Gastroesophageal sphincter (tissue), 4 donors: ENCODE results near the gene CYBA. TPM values are rescaled to one million over a fixed set of nuclear protein-coding genes. Genes with fewer than 3 reads are reported as not detected.

Experiments used
- ATAC-seq: fragments of 150-250 bp; one replicate; pipeline ENCODE4 v1.9.1; 2016; ENCODE audit warnings: mild to moderate bottlenecking, moderate library complexity
- H3K27ac ChIP-seq, 4 donors: fragments of 200-600 bp; sonication (generic) in 3 of 4; 1 replicate in 3 of 4; 2 replicates in 1 of 4; pipeline ENCODE4 v1.5.1; 2016 to 2019
- H3K27me3 ChIP-seq: fragments of 200-600 bp; sonication (generic); one replicate; pipeline ENCODE4 v1.5.1; 2019
- H3K36me3 ChIP-seq, 2 donors: fragments of 200-600 bp; sonication (generic); one replicate each; pipeline ENCODE4 v1.5.1; 2019; ENCODE audit warnings: control low read depth in 1 of 2
- H3K4me1 ChIP-seq, 3 donors: fragments of 200-600 bp; sonication (generic); 1 replicate in 2 of 3; 2 replicates in 1 of 3; pipeline ENCODE4 v1.5.1; 2016 to 2019; ENCODE audit warnings: control low read depth in 2 of 3
- H3K4me3 ChIP-seq, 2 donors: fragments of 200-600 bp; sonication (generic); one replicate each; pipeline ENCODE4 v1.5.1; 2019; ENCODE audit warnings: mild to moderate bottlenecking in 1 of 2, moderate library complexity in 1 of 2
- H3K9me3 ChIP-seq, 3 donors: fragments of 200-600 bp; sonication (generic); one replicate each; pipeline ENCODE4 v1.5.1; 2017 to 2019; ENCODE audit warnings: control low read depth in 2 of 3
- EP300 ChIP-seq: sonication (generic); formaldehyde crosslinking; IDR thresholded peaks from one replicate; pipeline ENCODE4 v1.6.1; 2017; ENCODE audit warnings: antibody characterized with exemption, mild to moderate bottlenecking
- POLR2A ChIP-seq, 2 donors: fragments of 450-650 bp; IDR thresholded peaks; one replicate each; pipeline ENCODE4 v1.6.1; 2017; ENCODE audit warnings: antibody characterized with exemption in 2 of 2, mild to moderate bottlenecking in 2 of 2, moderate library complexity in 1 of 2
- POLR2AphosphoS5 ChIP-seq: sonication (generic); formaldehyde crosslinking; IDR thresholded peaks from one replicate; pipeline ENCODE4 v1.6.1; 2017; ENCODE audit warnings: antibody characterized with exemption
- WGBS, 2 donors: methylation state at CpG; one replicate each; pipeline ENCODE4 v1.1.5; 2018; ENCODE audit warnings: low coverage in 1 of 2; 5-methylcytosine and 5-hydroxymethylcytosine counted together
- total RNA-seq, 4 donors: library from RNA; depleted of rRNA; stranded (reverse); fragments of >200 nt; gene quantifications; one replicate each; pipeline ENCODE4 v1.1.0, GENCODE V29; 2016
- TF ChIP-seq, protein P1 (sequence below), 4 experiments: fragments of 200-600 bp in 2 of 4; fragments of 450-650 bp in 2 of 4; sonication (generic) in 1 of 4; IDR thresholded peaks; one replicate each; pipeline ENCODE4 v1.5.1; 2017 to 2019; ENCODE audit warnings: antibody characterized with exemption in 4 of 4, mild to moderate bottlenecking in 2 of 4, moderate library complexity in 2 of 4

CYBA gene
- total RNA-seq, 4 donors from 2014 or later: 19.9 to 135 (median 79.1) TPM

DNA sequence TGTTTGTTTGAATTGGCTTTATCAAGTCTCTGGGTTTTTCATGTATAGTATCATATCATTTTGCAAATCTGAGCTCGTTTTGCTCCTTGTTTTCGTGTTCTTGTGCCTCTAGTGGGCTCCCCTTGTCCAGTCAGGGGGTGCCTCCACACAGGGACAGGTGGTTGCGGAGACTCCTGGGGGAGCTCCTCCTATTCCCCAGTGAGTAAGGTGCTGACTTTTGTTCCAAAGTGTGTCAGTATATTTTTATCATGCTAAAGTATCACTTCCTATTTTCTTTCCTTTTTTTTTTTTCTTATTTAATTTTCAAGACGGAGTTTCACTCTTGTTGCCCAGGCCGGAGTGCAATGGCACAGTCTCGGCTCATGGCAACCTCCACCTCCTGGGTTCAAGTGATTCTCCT, 42.8 kb downstream of the CYBA start:
- H3K27me3 ChIP-seq: no peaks in the 10 kb centered on the region
- H3K4me3 ChIP-seq: no peak overlapping the region
- no peak overlapping the region for H3K27ac ChIP-seq
- no peak for ATAC-seq
- H3K36me3 ChIP-seq: peaks cover 0 to 99% of the 10 kb centered on the region in 2 donors
- H3K4me1 ChIP-seq: no peaks in the 10 kb centered on the region
- WGBS, 2 donors: 60 to 83% methylated on average over 3 to 6 of the region's 6 CpGs
- no peak for TF ChIP-seq EP300
- TF ChIP-seq, protein P1, sequence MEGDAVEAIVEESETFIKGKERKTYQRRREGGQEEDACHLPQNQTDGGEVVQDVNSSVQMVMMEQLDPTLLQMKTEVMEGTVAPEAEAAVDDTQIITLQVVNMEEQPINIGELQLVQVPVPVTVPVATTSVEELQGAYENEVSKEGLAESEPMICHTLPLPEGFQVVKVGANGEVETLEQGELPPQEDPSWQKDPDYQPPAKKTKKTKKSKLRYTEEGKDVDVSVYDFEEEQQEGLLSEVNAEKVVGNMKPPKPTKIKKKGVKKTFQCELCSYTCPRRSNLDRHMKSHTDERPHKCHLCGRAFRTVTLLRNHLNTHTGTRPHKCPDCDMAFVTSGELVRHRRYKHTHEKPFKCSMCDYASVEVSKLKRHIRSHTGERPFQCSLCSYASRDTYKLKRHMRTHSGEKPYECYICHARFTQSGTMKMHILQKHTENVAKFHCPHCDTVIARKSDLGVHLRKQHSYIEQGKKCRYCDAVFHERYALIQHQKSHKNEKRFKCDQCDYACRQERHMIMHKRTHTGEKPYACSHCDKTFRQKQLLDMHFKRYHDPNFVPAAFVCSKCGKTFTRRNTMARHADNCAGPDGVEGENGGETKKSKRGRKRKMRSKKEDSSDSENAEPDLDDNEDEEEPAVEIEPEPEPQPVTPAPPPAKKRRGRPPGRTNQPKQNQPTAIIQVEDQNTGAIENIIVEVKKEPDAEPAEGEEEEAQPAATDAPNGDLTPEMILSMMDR (IDR thresholded peaks at IDR 0.05): no peak
- no peak for TF ChIP-seq POLR2A (IDR thresholded peaks at IDR 0.05)
- TF ChIP-seq POLR2AphosphoS5: no peak
- no peaks in the 10 kb centered on the region for H3K9me3 ChIP-seq

DNA sequence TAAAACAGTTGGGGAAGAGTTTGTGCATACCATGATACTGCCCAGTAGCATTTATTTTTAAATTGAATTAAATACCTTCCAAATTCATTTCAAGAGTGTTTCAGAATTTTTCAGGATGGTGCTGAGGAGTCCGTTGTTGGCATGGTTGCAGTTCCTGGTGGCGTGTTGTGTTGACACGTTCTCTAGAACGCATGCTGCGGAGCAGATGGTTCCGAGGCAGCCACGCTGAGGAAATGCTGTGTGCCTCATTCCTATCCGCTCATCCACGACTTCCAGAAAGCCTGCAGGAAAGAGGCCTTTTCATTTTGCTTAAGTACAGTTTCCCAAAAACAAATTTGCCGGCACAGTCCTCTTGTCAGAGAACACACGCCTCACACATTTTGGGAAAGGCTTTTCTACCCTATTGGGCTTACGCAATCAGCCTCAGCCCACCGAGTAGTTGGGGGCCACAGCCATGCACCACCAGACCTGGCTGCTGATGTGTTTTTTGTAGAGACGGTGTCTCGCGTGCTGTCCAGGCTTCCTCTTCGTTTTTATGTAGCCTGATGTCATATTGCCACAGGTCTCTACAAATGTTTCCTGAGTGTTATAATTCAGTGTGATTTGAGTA, 44.6 kb downstream of the CYBA start:
- TF ChIP-seq, protein P1 (IDR thresholded peaks at IDR 0.05): no peak
- TF ChIP-seq POLR2AphosphoS5 (no peak), POLR2A (IDR thresholded peaks at IDR 0.05) (no peak), EP300 (no peak)
- Histone ChIP-seq H3K9me3 (no peaks in the 10 kb centered on the region), H3K27me3 (no peaks in the 10 kb centered on the region), H3K27ac (no peak overlapping the region), H3K4me1 (no peaks in the 10 kb centered on the region), H3K36me3 (peaks cover 0 to 99% of the 10 kb centered on the region in 2 donors), H3K4me3 (no peak overlapping the region)
- 83 to 89% methylated on average over 8 to 16 of the region's 17 CpGs for WGBS, 2 donors
- ATAC-seq: no peak

DNA sequence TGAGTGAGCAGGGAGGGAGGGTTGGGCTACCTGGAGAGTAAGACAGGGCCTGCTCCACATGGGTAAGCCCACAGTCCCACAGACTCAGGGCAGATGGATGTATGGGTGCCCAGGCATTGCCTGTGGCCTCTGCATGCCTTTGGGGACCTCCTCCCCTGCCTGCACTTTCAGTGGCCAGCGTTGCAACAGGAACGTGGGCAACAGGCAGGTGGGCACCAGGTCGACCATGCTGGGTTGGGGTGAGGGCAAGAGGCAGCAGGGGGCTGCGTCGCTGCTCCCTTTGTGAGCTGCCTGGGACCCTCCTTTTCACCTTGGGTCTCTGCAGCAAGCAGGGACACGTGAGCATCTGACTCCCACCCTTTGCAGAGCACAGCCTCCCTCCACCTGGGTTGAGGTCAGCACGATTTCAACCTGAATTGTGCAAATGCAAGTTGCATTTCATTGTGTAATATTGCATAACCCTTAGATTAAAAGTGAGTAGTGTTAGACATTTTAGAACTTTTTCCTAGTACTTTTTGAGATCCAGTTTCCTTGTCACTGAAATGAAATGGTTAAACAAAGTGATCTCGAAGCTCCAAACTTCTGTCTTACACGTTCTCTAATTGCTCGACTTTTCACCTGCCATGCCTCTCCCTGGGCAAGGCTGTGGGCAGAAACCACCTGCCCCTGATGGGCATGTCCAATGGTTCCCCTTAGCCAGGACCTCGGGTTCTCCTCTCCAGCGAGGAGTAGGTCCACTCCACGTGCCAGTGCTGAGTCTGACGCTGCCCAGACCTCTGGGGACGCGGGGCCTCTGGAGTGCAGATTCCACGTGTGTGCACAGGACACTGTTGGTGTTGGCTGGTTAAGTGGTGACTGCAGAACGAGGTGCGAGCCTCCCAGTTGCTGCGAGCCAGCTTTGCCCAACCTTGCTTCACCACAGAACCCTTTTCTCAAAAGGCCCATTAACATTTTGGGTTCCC, 45.4 kb downstream of the CYBA start:
- WGBS, 2 donors: 57 to 59% methylated on average over 4 to 11 of the region's 20 CpGs
- H3K4me3 ChIP-seq: no peak overlapping the region
- H3K4me1 ChIP-seq: peaks cover 0 to 3% (median 0%) of the 10 kb centered on the region in 3 donors
- peaks cover 0 to 99% of the 10 kb centered on the region in 2 donors for H3K36me3 ChIP-seq
- no peaks in the 10 kb centered on the region for H3K27me3 ChIP-seq
- H3K27ac ChIP-seq: no peak overlapping the region
- ATAC-seq: no peak
- no peaks in the 10 kb centered on the region for H3K9me3 ChIP-seq
- no peak for TF ChIP-seq EP300
- TF ChIP-seq POLR2AphosphoS5: no peak
- TF ChIP-seq POLR2A (IDR thresholded peaks at IDR 0.05): no peak
- TF ChIP-seq, protein P1 (IDR thresholded peaks at IDR 0.05): no peak

DNA sequence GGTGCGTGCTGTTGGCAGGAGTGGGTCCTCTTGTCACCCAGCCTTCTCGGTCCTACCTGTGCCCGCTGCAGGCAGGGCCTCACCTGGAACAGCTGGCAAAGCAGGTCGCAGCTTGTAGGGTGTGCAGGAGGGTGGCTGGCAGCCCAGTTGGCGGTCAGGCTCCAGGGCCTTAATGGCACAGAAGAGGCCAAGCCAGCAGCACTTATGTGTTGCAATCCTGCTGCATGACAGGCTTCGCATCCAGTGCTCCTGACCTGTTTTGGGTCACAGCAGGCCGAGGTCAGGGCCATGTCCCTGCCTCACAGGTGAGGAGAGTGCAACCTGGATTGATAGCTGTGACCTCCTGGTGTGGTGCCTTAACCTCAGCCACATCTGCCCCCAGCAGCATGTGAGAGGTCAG, 48.8 kb downstream of the CYBA start:
- Histone ChIP-seq H3K9me3 (no peaks in the 10 kb centered on the region), H3K4me3 (no peak overlapping the region), H3K27me3 (no peaks in the 10 kb centered on the region), H3K27ac (no peak overlapping the region), H3K4me1 (peaks cover 0 to 22% (median 0%) of the 10 kb centered on the region in 3 donors), H3K36me3 (peaks cover 0 to 93% of the 10 kb centered on the region in 2 donors)
- WGBS, 2 donors: 100% methylated on average over 1 to 2 of the region's 7 CpGs
- TF ChIP-seq, protein P1 (IDR thresholded peaks at IDR 0.05): no peak
- no peak for TF ChIP-seq POLR2A (IDR thresholded peaks at IDR 0.05)
- no peak for TF ChIP-seq EP300
- no peak for TF ChIP-seq POLR2AphosphoS5
- ATAC-seq: no peak
